PC-9 (cell line): ENCODE data around the gene PRRC2B. TPM values are rescaled to one million over a fixed set of nuclear protein-coding genes. Genes with fewer than 3 reads are reported as not detected.

ENCODE experiments used
- BruUV-seq: library from RNA; stranded (reverse); fragments of 400-500 nt; replicated peaks from 2 replicates; lab custom pipeline; 2021; lab: Mats Ljungman, UMichigan
- CTCF ChIA-PET: fragments of 300-600 bp; sonication (Branson Sonifier 250); formaldehyde crosslinking; loops from one replicate; lab custom pipeline; 2022; ENCODE audit warnings: antibody characterized with exemption; lab: Charles Lee
- POLR2A ChIA-PET: fragments of 300-600 bp; sonication (Branson Sonifier 250); formaldehyde crosslinking; loops from one replicate; lab custom pipeline; 2022; ENCODE audit warnings: antibody characterized with exemption; ENCODE audit not compliant: unreplicated experiment; lab: Charles Lee
- DNase-seq, 2 experiments: peaks; one replicate each; pipeline versions ENCODE4 v3.0.0 to v3.0.0-alpha.2; 2015 to 2022; ENCODE audit warnings: mixed read lengths in 1 of 2
- H2AFZ ChIP-seq: fragments of 200-600 bp; sonication (generic); 2 replicates; pipeline ENCODE4 v1.8.1; 2017; ENCODE audit warnings: antibody characterized with exemption
- H3F3A ChIP-seq: fragments of 200-600 bp; sonication (generic); 2 replicates; pipeline ENCODE4 v1.8.1; 2017; ENCODE audit warnings: antibody characterized with exemption, mild to moderate bottlenecking, low read depth; ENCODE audit not compliant: insufficient read depth
- H3K27ac ChIP-seq: fragments of 200-600 bp; sonication (generic); 2 replicates; pipeline ENCODE4 v1.6.1; 2016; ENCODE audit warnings: mixed run types
- H3K27me3 ChIP-seq: fragments of 200-600 bp; sonication (generic); 2 replicates; pipeline ENCODE4 v1.6.1; 2016; ENCODE audit warnings: low read depth, mixed run types; ENCODE audit not compliant: insufficient read depth
- H3K36me3 ChIP-seq: fragments of 200-600 bp; sonication (generic); 2 replicates; pipeline ENCODE4 v1.6.1; 2016; ENCODE audit warnings: low read depth, mixed run types
- H3K4me1 ChIP-seq: fragments of 200-600 bp; sonication (generic); replicated peaks from 2 replicates; pipeline ENCODE4 v1.6.1; 2016; ENCODE audit warnings: mixed run types; ENCODE audit not compliant: insufficient read depth
- H3K4me2 ChIP-seq: fragments of 200-600 bp; sonication (generic); 2 replicates; pipeline ENCODE4 v1.6.1; 2017; ENCODE audit warnings: mixed run types
- H3K4me3 ChIP-seq: fragments of 200-600 bp; sonication (generic); 2 replicates; pipeline ENCODE4 v1.6.1; 2016; ENCODE audit warnings: mixed run types
- H3K79me2 ChIP-seq: fragments of 200-600 bp; sonication (generic); 2 replicates; pipeline ENCODE4 v1.6.1; 2017; ENCODE audit warnings: low read depth, mixed run types
- H3K9me2 ChIP-seq: fragments of 200-600 bp; sonication (generic); 2 replicates; pipeline ENCODE4 v1.8.1; 2017; ENCODE audit warnings: mild to moderate bottlenecking; ENCODE audit not compliant: insufficient read depth
- H3K9me3 ChIP-seq: fragments of 200-600 bp; sonication (generic); 2 replicates; pipeline ENCODE4 v1.8.1; 2016; ENCODE audit warnings: low read depth; ENCODE audit not compliant: insufficient read depth
- H4K20me1 ChIP-seq: fragments of 200-600 bp; sonication (generic); 2 replicates; pipeline ENCODE4 v1.8.1; 2017; ENCODE audit not compliant: insufficient read depth
- EZH2 ChIP-seq: fragments of 200-600 bp; sonication (generic); IDR thresholded peaks from 2 replicates; pipeline ENCODE4 v1.8.0; 2017; ENCODE audit warnings: antibody characterized with exemption, low read depth
- intact Hi-C: fragments of 100-400 bp; cut with micrococcal nuclease; formaldehyde crosslinking; loops from one replicate; pipeline ENCODE4 v1.10.0; 2022; ENCODE audit not compliant: unreplicated experiment
- total RNA-seq: library from RNA; stranded (reverse); gene quantifications from 2 replicates; pipeline ENCODE4 v1.2.3, GENCODE V29; 2021
- TF ChIP-seq, protein P1 (sequence below): fragments of 200-600 bp; sonication (generic); conservative IDR thresholded peaks from 2 replicates; pipeline ENCODE4 v1.6.1; 2017; ENCODE audit warnings: mixed run types, antibody characterized with exemption, mild to moderate bottlenecking, moderate library complexity

PRRC2B gene
- total RNA-seq, 1 experiment from 2014 or later = 361 TPM

- peaks cover 8% of the 10 kb centered on the region for H4K20me1 ChIP-seq
- 0 out of 2 replicates have a peak, but pooled peaks cover 6% of the 10 kb centered on the region for H3K4me1 ChIP-seq
- H3K4me2 ChIP-seq = no peak overlapping the region
- H3K79me2 ChIP-seq = no peaks in the 10 kb centered on the region
- no peak for DNase-seq
- no peak overlapping the region for H3K4me3 ChIP-seq
- intact Hi-C loops = no loop called here
- ChIA-PET POLR2A (no interaction called here), CTCF (no interaction called here)
- no peaks in the 10 kb centered on the region for H3K9me3 ChIP-seq
- H3K27ac ChIP-seq = no peak overlapping the region
- H3F3A ChIP-seq = peaks cover 8% of the 10 kb centered on the region
- H3K36me3 ChIP-seq = 0 out of 2 replicates have a peak, but pooled peaks cover 4% of the 10 kb centered on the region
- no peaks in the 10 kb centered on the region for H3K9me2 ChIP-seq
- no peaks in the 10 kb centered on the region for H3K27me3 ChIP-seq
- no peak for TF ChIP-seq EZH2
- TF ChIP-seq, protein P1, sequence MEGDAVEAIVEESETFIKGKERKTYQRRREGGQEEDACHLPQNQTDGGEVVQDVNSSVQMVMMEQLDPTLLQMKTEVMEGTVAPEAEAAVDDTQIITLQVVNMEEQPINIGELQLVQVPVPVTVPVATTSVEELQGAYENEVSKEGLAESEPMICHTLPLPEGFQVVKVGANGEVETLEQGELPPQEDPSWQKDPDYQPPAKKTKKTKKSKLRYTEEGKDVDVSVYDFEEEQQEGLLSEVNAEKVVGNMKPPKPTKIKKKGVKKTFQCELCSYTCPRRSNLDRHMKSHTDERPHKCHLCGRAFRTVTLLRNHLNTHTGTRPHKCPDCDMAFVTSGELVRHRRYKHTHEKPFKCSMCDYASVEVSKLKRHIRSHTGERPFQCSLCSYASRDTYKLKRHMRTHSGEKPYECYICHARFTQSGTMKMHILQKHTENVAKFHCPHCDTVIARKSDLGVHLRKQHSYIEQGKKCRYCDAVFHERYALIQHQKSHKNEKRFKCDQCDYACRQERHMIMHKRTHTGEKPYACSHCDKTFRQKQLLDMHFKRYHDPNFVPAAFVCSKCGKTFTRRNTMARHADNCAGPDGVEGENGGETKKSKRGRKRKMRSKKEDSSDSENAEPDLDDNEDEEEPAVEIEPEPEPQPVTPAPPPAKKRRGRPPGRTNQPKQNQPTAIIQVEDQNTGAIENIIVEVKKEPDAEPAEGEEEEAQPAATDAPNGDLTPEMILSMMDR = no peak
- no TSS peak for BruUV-seq
- H2AFZ ChIP-seq = no peak overlapping the region
Observed at GRCh38 chr9:131525643-131526565, 132.0 kb downstream of the PRRC2B start.

GRCh38 chr9:131528186-131528585, 134.3 kb downstream of the PRRC2B start:
- intact Hi-C loops = no loop called here
- Histone ChIP-seq H3K36me3 (0 out of 2 replicates have a peak, but pooled peaks cover 4% of the 10 kb centered on the region), H3K27me3 (no peaks in the 10 kb centered on the region), H3K79me2 (no peaks in the 10 kb centered on the region), H3K9me2 (no peaks in the 10 kb centered on the region), H3K9me3 (no peaks in the 10 kb centered on the region), H3K4me2 (no peak overlapping the region), H3F3A (peaks cover 8% of the 10 kb centered on the region), H3K4me1 (0 out of 2 replicates have a peak, but pooled peaks cover 6% of the 10 kb centered on the region), H3K27ac (no peak overlapping the region), H4K20me1 (peaks cover 8% of the 10 kb centered on the region), H2AFZ (no peak overlapping the region), H3K4me3 (no peak overlapping the region)
- ChIA-PET POLR2A (no interaction called here), CTCF (interaction anchor here (0.6 kb wide), 1 partner anchor 180 kb away, joined by 7 read pairs; no protein-coding TSS in a partner anchor)
- BruUV-seq = no TSS peak
- DNase-seq = no peak
- no peak for TF ChIP-seq EZH2
- TF ChIP-seq, protein P1 = no peak

- Histone ChIP-seq H3F3A (peaks cover 8% of the 10 kb centered on the region), H4K20me1 (peaks cover under 1% of the 10 kb centered on the region), H3K4me1 (0 out of 2 replicates have a peak, but pooled peaks cover 6% of the 10 kb centered on the region), H3K4me3 (no peak overlapping the region), H3K27ac (no peak overlapping the region), H3K79me2 (no peaks in the 10 kb centered on the region), H3K9me2 (no peaks in the 10 kb centered on the region), H3K9me3 (no peaks in the 10 kb centered on the region), H3K36me3 (0 out of 2 replicates have a peak, but pooled peaks cover 4% of the 10 kb centered on the region), H3K4me2 (no peak overlapping the region), H3K27me3 (no peaks in the 10 kb centered on the region), H2AFZ (no peak overlapping the region)
- TF ChIP-seq, protein P1 = no peak
- no peak for TF ChIP-seq EZH2
- no TSS peak for BruUV-seq
- ChIA-PET POLR2A (no interaction called here), CTCF (no interaction called here)
- DNase-seq = no peak
- intact Hi-C loops = no loop called here
Observed at GRCh38 chr9:131528886-131529505, 135.1 kb downstream of the PRRC2B start.
